ENCODE measurements around the gene BEST4.
A peak's percentile ranks its signal among the peaks of the same experiment; 100 is the strongest.
"Not testable (repeated sequence)": the region's sequence is repeated elsewhere in the genome, so short reads cannot be mapped to it uniquely, and the experiment has no call there.

The BEST4 gene

GRCh38 chr1:44776730-44777068 lies 11.3 kb downstream of the BEST4 start:
- DNase-seq: no peak

- no peak for DNase-seq
Measured at GRCh38 chr1:44775930-44776729, 11.8 kb downstream of the BEST4 start.

GRCh38 chr1:44775078-44775929 lies 12.7 kb downstream of the BEST4 start, which contains the start of gene RPS8:
TSS of gene RPS8 (plus strand) at chr1:44775540. CDS start at chr1:44775597, 57 bp downstream.
- peak; percentile 98 for DNase-seq

- DNase-seq: not testable (repeated sequence)
Measured at GRCh38 chr1:44766421-44766820, 21.5 kb downstream of the BEST4 start.

DNA sequence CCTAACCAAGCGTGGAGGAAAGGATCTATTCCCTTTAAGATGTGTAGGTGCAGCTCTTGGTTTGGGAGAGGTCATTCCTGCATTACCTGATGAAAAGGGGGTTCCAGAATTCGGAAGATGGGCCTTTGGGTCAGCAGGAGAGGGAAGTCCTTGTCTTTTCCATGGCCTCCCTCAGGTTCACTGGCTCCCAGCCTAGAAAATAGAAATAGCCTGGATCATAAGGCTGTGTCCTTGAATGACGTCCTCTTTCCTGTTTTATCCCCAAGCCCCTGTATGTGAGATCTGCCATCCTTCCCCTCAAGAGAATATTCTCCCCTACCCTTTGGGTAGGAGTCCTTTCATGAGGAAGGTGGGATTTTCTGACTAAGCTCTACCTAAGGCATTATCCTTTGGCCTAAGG lies 27.1 kb downstream of the BEST4 start:
- DNase-seq: no peak

DNA sequence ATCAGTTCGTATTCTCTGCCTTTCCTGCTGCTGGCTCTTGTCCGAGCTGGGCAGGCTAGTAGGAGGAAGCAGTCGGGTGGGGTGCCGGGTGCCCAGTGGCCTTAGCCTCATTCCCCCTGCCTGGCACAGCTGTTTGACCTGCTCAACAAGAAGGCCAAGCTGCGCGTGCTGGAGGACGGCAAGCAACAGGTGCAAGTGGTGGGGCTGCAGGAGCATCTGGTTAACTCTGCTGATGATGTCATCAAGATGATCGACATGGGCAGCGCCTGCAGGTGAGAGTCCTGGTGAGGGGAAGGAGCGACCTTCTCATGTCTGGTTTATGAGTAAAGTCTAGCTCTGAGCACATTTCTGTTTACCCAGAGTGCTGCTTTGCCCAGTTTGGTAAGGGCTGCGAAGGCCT lies 28.9 kb downstream of the BEST4 start:
- no peak for DNase-seq

DNA sequence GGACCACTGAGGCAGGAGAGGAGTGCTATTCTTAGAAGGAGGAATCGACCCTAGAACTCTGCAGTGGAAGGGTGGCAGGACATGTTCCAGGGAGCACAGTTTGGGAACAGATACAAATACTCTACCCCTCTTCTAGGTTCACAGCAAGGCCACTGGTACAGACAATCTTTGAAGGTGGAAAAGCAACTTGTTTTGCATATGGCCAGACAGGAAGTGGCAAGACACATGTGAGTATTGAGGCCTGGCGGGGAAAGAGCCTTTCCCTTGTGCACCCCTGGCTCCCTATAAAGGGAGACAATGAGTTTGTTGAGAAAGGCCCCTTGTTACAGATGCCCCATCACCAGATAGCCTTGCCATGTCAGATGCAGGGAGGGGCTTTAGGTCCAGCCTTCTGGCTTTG lies 30.6 kb downstream of the BEST4 start:
- no peak for DNase-seq

DNA sequence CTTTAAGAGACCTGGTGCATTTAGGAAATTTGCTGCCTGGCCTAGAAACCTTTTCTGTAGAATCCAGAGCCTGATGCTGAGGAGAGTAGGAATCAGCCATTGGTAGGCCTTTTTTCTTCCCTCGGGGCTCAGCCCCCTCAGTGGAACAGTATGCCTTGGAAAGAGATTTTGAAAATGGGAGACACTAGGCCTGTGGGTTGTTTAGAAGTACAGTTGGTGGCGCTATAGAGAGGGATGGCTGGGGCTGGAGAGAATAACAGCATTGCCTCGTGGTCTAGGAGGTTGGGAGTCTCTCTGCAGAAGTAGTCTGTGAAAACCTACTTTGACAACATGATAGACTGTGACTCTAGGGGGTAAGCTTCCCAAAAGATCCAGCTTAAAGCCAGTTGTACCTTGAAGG lies 40.1 kb downstream of the BEST4 start:
- DNase-seq: no peak

GRCh38 chr1:44743211-44743610 lies 44.8 kb downstream of the BEST4 start:
- no peak for DNase-seq

DNA sequence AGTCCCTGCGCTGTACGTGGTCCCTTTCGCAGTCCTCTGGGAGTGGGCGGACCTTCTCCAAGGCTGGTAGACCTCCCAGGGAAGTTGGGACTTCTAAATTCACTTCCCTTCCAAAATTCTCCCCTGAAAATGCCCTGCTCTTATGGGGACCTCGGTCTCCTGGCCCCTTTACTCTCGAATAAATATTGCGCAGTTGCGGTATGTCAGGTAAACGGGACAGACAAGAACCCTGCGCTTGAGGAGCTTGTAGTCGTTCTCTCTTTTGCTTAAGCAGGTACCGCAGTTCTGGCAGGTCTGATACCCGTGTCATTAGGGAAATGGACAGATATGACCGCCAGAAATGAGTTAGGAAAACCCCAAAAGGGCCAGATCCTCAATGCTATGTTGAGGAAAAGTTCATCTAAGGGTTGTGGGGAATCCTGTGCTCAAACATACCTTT lies 47.8 kb downstream of the BEST4 start:
- DNase-seq: no peak

DNA sequence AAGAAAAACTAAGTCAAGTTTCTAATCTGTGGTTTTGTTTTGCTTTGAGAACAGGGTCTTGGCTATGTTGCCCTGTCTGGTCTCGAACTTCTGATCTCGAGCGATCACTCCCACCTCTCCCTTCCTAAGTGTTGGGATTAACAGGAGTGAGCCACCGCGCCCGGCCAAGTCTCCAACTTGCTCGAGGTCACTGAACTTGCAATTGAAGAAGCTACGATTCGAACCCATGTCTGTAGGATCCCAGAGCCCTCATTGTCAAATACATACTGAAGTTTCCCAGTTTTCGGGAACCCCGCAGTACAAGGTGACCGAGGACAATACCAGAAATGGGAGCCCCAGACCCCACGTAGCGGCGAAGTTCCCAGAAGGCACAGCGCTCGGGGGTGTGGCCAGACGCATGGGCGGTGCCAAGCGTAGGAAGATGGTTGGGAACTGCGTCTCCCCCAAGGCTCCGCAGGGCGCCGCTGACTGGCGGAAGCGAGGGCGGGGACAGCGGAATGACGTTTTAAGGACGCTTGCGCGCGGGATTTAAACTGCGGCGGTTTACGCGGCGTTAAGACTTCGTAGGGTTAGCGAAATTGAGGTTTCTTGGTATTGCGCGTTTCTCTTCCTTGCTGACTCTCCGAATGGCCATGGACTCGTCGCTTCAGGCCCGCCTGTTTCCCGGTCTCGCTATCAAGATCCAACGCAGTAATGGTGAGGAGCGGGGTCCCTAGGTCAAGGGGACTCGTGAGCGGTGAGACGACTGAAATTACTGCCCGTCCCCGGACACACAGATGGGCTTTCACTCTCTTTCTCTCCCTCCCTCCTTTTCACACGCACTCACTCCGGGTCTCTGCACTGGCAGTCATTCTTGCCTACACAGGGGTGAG lies 48.4 kb downstream of the BEST4 start, which contains the start of gene KIF2C:
TSS of gene KIF2C (plus strand) at position 531 of the 872 bp plus-strand sequence. CDS start at position 627, 96 bp downstream.
- DNase-seq: peak; percentile 99

DNA sequence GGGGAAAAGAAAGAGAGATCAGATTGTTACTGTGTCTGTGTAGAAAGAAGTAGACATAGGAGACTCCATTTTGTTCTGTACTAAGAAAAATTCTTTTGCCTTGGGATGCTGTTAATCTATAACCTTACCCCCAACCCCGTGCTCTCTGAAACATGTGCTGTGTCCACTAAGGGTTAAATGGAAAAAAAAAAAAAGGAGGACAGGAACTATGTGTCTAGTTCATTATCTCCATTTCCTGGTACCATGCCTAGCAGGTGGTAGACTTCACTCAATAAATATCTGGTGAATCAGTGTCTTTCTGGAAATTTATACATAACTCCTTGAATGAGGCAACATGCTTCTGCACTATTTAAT lies 49.0 kb downstream of the BEST4 start:
- DNase-seq: peak; percentile 74

DNA sequence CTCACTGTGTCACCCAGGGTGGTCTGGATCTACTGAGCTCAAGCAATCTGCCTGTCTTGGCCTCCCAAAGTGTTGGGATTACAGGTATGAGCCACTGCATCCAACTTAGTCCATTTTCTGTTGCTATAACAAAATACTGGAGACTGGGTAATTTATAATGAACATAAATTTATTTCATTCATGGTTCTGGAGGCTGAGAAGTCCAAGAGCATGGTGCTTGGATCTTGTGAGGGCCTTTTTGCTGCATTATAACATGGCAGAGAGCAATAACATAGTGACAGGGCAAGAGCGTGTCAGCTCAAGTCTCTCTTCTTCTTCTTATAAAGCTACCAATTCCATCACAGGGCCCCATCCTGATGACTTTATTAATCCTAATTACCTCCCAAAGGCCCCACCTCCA lies 52.0 kb downstream of the BEST4 start:
- DNase-seq: no peak

DNA sequence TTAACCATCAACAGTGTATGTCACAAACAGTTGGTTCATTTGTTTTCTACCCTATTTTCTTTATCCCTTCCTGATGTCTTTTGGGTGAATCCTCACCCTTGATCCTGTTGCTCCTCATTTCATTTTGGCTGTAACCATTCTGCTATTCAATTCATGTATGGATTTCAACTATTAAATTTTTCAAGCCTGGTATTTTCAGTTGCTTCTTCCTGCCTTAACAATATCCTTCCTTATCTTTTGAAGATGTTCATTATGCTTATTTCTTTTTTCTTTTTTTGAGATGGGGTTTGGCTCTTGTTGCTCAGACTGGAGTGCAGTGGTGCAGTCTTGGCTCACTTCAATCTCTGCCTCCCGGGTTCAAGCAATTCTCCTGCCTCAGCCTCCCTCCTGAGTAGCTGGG lies 54.2 kb downstream of the BEST4 start:
- no peak for DNase-seq

Data from NCI-H2029 treated with DMSO at 0.1 percent for 48 hours (cell line).